ENCODE data around the gene TEKT1.

- TF ChIP-seq CTCF (conservative IDR thresholded peaks at IDR 0.05; ENCODE audit: low read length) (no peak), EZH2phosphoT487 (IDR thresholded peaks at IDR 0.05; ENCODE audit: borderline replicate concordance, low read depth, low read length) (no peak)
These were observed 30.6 kb upstream of the TEKT1 start for GRCh38 chr17:6862122-6862521.

All from OCI-LY7 (cell line).